K562 (cell line): ENCODE measurements around the gene MYO1A. TPM values are rescaled to one million over a fixed set of nuclear protein-coding genes. Genes with fewer than 3 reads are reported as not detected.

Experiments
- ARID1B ChIP-seq: fragments of 450-650 bp; IDR thresholded peaks from 2 replicates; pipeline ENCODE4 v1.6.1; 2016; ENCODE audit warnings: antibody characterized with exemption, mild to moderate bottlenecking, inconsistent platforms
- ATF3 ChIP-seq, 2 experiments: fragments of 450-650 bp in 1 of 2; sonication (generic) in 1 of 2; formaldehyde crosslinking in 1 of 2; IDR thresholded peaks in 1 of 2; conservative IDR thresholded peaks in 1 of 2; 2 replicates each; pipeline versions ENCODE4 v1.6.1 to v1.8.1; 2016 to 2023; ENCODE audit warnings: mild to moderate bottlenecking in 2 of 2, moderate library complexity in 2 of 2, inconsistent platforms in 1 of 2, missing genetic modification reagents in 1 of 2
- EP300 ChIP-seq: IDR thresholded peaks from 2 replicates; pipeline ENCODE4 v1.6.1; 2012; ENCODE audit warnings: low read length, improper control_type of control experiment
- FOSL1 ChIP-seq: fragments of 200-800 bp; sonication (Bioruptor generic); conservative IDR thresholded peaks from 2 replicates; pipeline ENCODE4 v1.6.1; 2016; ENCODE audit warnings: missing genetic modification characterization, missing compliant biosample characterization
- GATA2 ChIP-seq: sonication (generic); formaldehyde crosslinking; IDR thresholded peaks from 2 replicates; pipeline ENCODE4 v1.4.0; 2020; ENCODE audit warnings: mild to moderate bottlenecking, missing genetic modification reagents
- JUND ChIP-seq, 2 experiments: IDR thresholded peaks; 2 replicates in 1 of 2; 3 replicates in 1 of 2; pipeline ENCODE4 v1.6.1; 2011; ENCODE audit warnings: borderline replicate concordance in 2 of 2, low read depth in 2 of 2, low read length in 2 of 2, improper control_type of control experiment in 1 of 2, missing biosample characterization in 1 of 2, missing genetic modification characterization in 1 of 2, missing genetic modification reagents in 1 of 2
- LCOR ChIP-seq: sonication (generic); formaldehyde crosslinking; IDR thresholded peaks from 2 replicates; pipeline ENCODE4 v1.8.0; 2022; ENCODE audit warnings: mild to moderate bottlenecking, missing genetic modification reagents
- MEIS2 ChIP-seq: fragments of 450-650 bp; IDR thresholded peaks from 2 replicates; pipeline ENCODE4 v1.6.1; 2014; ENCODE audit warnings: mild to moderate bottlenecking; ENCODE audit not compliant: partially characterized antibody
- RNF2 ChIP-seq: sonication (generic); IDR thresholded peaks from 2 replicates; pipeline ENCODE4 v1.6.1; 2016
- SMARCA4 ChIP-seq: fragments of 450-650 bp; IDR thresholded peaks from 2 replicates; pipeline ENCODE4 v1.6.1; 2016
- TEAD4 ChIP-seq, 2 experiments: sonication (generic) in 1 of 2; formaldehyde crosslinking in 1 of 2; IDR thresholded peaks; 2 replicates each; pipeline versions ENCODE4 v1.6.1 to v1.8.0; 2012 to 2022; ENCODE audit warnings: borderline replicate concordance in 1 of 2, inconsistent platforms in 1 of 2, low read length in 1 of 2, mild to moderate bottlenecking in 1 of 2, missing genetic modification reagents in 1 of 2
- ZNF23 ChIP-seq: fragments of 250-450 bp; sonication (Bioruptor Pico); IDR thresholded peaks from 2 replicates; pipeline ENCODE4 v1.4.0; 2020; ENCODE audit warnings: mild to moderate bottlenecking
- polyA plus RNA-seq, 8 experiments: library from polyadenylated mRNA; depleted of rRNA in 4 of 8; stranded (reverse) in 5 of 8; unstranded in 3 of 8; fragments of >200 nt; fragmentation: Nextera tagmentation in 2 of 8; fragmentation: Illumina TruSeq in 1 of 8; extraction: Ambion mirVana in 2 of 8; extraction: Trizol in 1 of 8; gene quantifications; 2 replicates each; pipeline versions ENCODE4 v1.2.1 to v1.2.3, GENCODE V29; 2011 to 2014; ENCODE audit warnings: inconsistent platforms in 1 of 8, missing spikeins in 1 of 8
- total RNA-seq, 7 experiments: library from RNA; depleted of rRNA in 6 of 7; stranded (reverse); fragments of >200 nt in 6 of 7; fragmentation: Illumina TruSeq in 2 of 7; extraction: Trizol in 2 of 7; gene quantifications; 2 replicates each; pipeline versions ENCODE4 v1.2.1 to v1.2.3, GENCODE V29; 2011 to 2021; ENCODE audit warnings: low replicate concordance in 1 of 7

MYO1A gene
- total and polyA plus RNA-seq, 9 of the 15 experiments (the other 6 are each of a cell fraction or from before 2014, with no cell fraction given), result 0.03 to 0.29 (median 0.14) TPM; not detected in 2

- TF ChIP-seq JUND (IDR thresholded peaks at IDR 0.05; ENCODE audit: borderline replicate concordance, low read depth, low read length) (peak; percentile 83), JUND (tag; IDR thresholded peaks at IDR 0.05; ENCODE audit: borderline replicate concordance, low read depth, low read length) (peak; percentile 56; the same call in 1 of the 3 replicates), TEAD4 (IDR thresholded peaks at IDR 0.05; ENCODE audit: low read length) (peak; percentile 18; the same call in 1 of the 2 replicates), TEAD4 (CRISPR knock-in tag; IDR thresholded peaks at IDR 0.05; ENCODE audit: borderline replicate concordance) (no peak), RNF2 (peak; percentile 34; the same call in 1 of the 2 replicates), MEIS2 (peak; percentile 40), ZNF23 (no peak), SMARCA4 (peak; percentile 72), FOSL1 (tag) (peak; percentile 87), ARID1B (peak; percentile 67), ATF3 (IDR thresholded peaks at IDR 0.05) (peak; percentile 76), ATF3 (CRISPR knock-in tag; conservative IDR thresholded peaks at IDR 0.05) (no peak; the same call in 1 of the 2 replicates), EP300 (0 out of 2 replicates have a peak, but pooled peaks have one; percentile 17), LCOR (peak; percentile 3; the same call in 1 of the 2 replicates), GATA2 (CRISPR knock-in tag) (peak; percentile 67)
- TF ChIP-seq, all 486 proteins: peak for 21
Observed at GRCh38 chr12:57097554-57097835, 47.6 kb upstream of the MYO1A start (continued).
